Central memory CD8-positive, alpha-beta T cell (primary cell): ENCODE data around the gene DCUN1D2.
"Not testable (repeated sequence)": the region's sequence is repeated elsewhere in the genome, so short reads cannot be mapped to it uniquely, and the experiment has no call there.

ENCODE experiments used
- ATAC-seq: fragments of 150-1000 bp; cut with Tn5 transposase; replicated peaks from 2 replicates; pipeline ENCODE4 v1.10.0; 2022; ENCODE audit warnings: mild to moderate bottlenecking, moderate FRiP score, moderate number of reproducible peaks; ENCODE audit not compliant: poor library complexity, severe bottlenecking; ENCODE audit errors: extremely low read depth
- DNase-seq, 2 donors: peaks; one replicate each; pipeline ENCODE4 v3.0.0; 2021; ENCODE audit warnings: low spot score in 2 of 2
- H3K27ac Mint-ChIP-seq: one replicate; pipeline ENCODE4 v1.8.0; 2022; ENCODE audit warnings: low read depth, mild to moderate bottlenecking, moderate library complexity, mixed read lengths
- H3K27me3 Mint-ChIP-seq: one replicate; pipeline ENCODE4 v1.8.0; 2022; ENCODE audit warnings: mixed read lengths
- H3K36me3 Mint-ChIP-seq: one replicate; pipeline ENCODE4 v1.8.0; 2022; ENCODE audit warnings: mild to moderate bottlenecking, moderate library complexity, mixed read lengths; ENCODE audit not compliant: insufficient read depth
- H3K4me1 Mint-ChIP-seq: one replicate; pipeline ENCODE4 v1.8.0; 2022; ENCODE audit warnings: mixed read lengths
- H3K4me3 Mint-ChIP-seq: one replicate; pipeline ENCODE4 v1.8.0; 2022; ENCODE audit warnings: mild to moderate bottlenecking, moderate library complexity, mixed read lengths
- H3K9me3 Mint-ChIP-seq: one replicate; pipeline ENCODE4 v1.8.0; 2022; ENCODE audit warnings: mixed read lengths

Gene DCUN1D2

DNA sequence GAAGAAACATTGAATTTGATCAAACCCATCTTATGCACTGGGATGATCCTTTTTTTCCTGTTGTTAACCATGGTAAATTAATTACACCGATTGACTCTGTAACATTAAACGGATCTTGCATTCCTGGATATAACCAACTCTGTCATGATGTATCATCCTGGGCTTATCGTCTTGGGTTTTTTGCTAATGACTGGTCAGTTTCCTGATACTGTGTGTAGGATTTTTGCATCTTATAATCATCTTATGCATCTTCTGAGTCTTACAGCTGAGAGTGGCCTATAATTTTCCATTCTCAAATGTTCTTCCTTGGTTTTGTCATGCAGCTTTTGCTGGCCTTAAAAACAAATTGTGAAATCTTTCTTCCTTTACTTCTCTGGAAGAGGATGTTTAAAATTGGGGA is 12.8 kb downstream of the DCUN1D2 start:
- no peak for ATAC-seq
- Mint-ChIP-seq H3K4me1 (no peaks in the 10 kb centered on the region), H3K9me3 (no peaks in the 10 kb centered on the region), H3K4me3 (no peak overlapping the region), H3K36me3 (peaks cover 14% of the 10 kb centered on the region), H3K27me3 (no peaks in the 10 kb centered on the region), H3K27ac (no peak overlapping the region)
- DNase-seq: no peak

DNA sequence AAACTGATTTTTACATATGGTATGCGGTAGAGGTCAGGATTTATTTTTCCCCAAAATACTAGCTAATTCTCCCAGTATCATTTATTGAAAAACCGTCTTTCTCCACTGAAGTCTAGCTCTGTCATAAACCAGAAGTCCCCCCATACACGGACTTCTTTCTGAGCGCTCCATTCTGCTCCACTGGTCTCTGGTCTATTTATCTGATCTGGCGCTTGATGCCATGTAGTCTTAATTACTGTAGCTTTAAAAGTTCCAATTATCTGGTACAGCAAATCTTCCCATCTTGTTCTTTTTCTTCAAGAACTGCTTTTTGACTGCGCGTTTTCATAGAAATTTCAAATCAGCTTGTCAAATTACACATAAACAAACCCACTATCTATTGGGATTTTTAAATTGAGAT is 13.7 kb downstream of the DCUN1D2 start:
- Mint-ChIP-seq H3K4me3 (no peak overlapping the region), H3K27ac (no peak overlapping the region), H3K27me3 (no peaks in the 10 kb centered on the region), H3K36me3 (peaks cover 14% of the 10 kb centered on the region), H3K4me1 (no peaks in the 10 kb centered on the region), H3K9me3 (no peaks in the 10 kb centered on the region)
- no peak for DNase-seq
- ATAC-seq: no peak

- Mint-ChIP-seq H3K27me3 (no peaks in the 10 kb centered on the region), H3K4me3 (no peak overlapping the region), H3K27ac (no peak overlapping the region), H3K4me1 (peaks cover 5% of the 10 kb centered on the region), H3K9me3 (no peaks in the 10 kb centered on the region), H3K36me3 (peaks cover 16% of the 10 kb centered on the region)
- no peak for DNase-seq
- no peak for ATAC-seq
Measured at GRCh38 chr13:113475911-113476310, 14.6 kb downstream of the DCUN1D2 start.

GRCh38 chr13:113475280-113475679 is 15.2 kb downstream of the DCUN1D2 start:
- no peaks in the 10 kb centered on the region for H3K27me3 Mint-ChIP-seq

DNA sequence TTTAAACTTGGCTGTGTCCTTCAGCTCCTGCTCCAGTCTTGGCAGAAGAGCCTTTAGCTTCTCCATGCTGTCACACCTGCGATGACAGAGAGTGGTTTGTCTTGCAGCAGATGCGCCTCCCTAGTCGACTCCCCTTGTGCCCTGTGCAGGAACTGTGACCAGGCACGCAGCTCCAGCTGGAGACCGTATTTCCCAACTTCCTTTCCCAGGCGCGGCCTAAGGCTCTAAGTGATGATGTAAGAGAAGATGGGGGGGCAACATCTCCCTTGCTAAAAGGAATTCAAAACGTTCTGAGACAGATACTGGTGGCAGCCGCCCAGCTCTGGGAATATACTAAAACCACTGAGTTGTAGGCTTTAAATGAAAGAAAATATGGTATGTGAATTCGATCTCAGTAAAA is 16.3 kb downstream of the DCUN1D2 start:
- H3K4me3 Mint-ChIP-seq: no peak overlapping the region
- H3K27ac Mint-ChIP-seq: no peak overlapping the region
- H3K4me1 Mint-ChIP-seq: peaks cover 6% of the 10 kb centered on the region
- H3K36me3 Mint-ChIP-seq: peaks cover 12% of the 10 kb centered on the region
- ATAC-seq (no peak), DNase-seq (no peak)
- H3K9me3 Mint-ChIP-seq: no peaks in the 10 kb centered on the region
- H3K27me3 Mint-ChIP-seq: no peaks in the 10 kb centered on the region

More at GRCh38 chr13:113475280-113475679, 15.2 kb downstream of the DCUN1D2 start:
- ATAC-seq: no peak
- peaks cover 6% of the 10 kb centered on the region for H3K4me1 Mint-ChIP-seq
- H3K36me3 Mint-ChIP-seq: peaks cover 14% of the 10 kb centered on the region
- DNase-seq: no peak
- H3K9me3 Mint-ChIP-seq: no peaks in the 10 kb centered on the region
- H3K4me3 Mint-ChIP-seq: no peak overlapping the region
- H3K27ac Mint-ChIP-seq: no peak overlapping the region

DNA sequence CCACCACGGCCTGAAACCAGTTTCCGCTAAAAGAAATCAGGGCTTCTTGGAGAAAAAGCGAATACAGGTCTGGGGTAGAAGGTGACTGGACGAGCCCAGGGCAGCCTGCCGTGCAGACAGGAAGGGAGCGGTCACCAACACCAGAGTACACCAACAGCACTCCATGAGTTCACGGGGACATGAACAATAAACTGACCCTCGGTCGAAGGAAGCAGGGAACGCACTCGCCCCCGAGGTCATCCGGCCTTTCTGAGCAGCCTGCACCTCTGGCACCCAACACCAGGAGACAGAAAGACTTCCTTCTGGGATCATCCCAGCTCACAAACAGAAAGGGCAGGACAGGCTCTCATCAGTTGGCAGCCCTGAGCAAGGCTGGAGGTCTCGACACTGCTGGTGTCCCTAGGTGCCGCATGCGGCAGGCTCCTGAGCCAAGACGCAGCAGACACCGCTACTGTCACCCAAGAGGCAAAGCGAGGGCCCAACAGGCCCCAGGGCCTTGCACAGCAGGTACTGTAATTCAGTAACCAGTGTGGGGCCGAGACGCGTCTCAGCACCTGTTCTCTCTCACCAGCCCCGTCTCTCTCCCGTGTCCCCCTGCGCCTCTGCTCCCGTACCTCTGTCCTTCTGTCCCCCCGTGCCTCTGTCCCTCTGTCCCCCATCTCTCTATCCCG is 18.0 kb downstream of the DCUN1D2 start:
- Mint-ChIP-seq H3K27ac (no peak overlapping the region), H3K9me3 (no peaks in the 10 kb centered on the region), H3K4me1 (peaks cover 6% of the 10 kb centered on the region), H3K4me3 (no peak overlapping the region), H3K36me3 (peaks cover 17% of the 10 kb centered on the region), H3K27me3 (no peaks in the 10 kb centered on the region)
- ATAC-seq (no peak), DNase-seq (no peak)

DNA sequence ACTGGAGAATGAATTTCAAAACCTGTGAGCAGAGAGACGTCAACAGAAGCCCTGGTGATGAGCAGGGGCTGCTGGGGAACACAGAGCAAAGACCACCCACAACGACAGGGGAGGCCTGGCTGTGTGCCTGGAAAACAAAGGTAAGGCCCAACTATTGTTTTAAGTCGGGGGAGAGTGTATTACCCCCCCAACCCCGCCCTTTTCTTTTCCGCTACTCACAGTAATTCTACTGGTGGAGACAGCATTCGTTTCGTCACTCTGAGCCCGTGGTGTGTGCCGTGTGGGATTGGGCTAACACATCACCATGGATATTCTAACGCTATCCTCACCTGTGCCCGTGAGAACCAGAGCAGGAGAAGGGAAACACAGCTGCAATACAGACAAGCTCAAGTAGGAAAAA is 18.7 kb downstream of the DCUN1D2 start:
- ATAC-seq (no peak), DNase-seq (no peak)
- Mint-ChIP-seq H3K27me3 (no peaks in the 10 kb centered on the region), H3K36me3 (peaks cover 17% of the 10 kb centered on the region), H3K27ac (peak overlapping the region; percentile 53), H3K4me3 (no peak overlapping the region), H3K9me3 (no peaks in the 10 kb centered on the region), H3K4me1 (peaks cover 6% of the 10 kb centered on the region)

GRCh38 chr13:113470635-113471163 is 19.8 kb downstream of the DCUN1D2 start:
- H3K4me1 Mint-ChIP-seq, H3K4me3 Mint-ChIP-seq, ATAC-seq, H3K9me3 Mint-ChIP-seq, DNase-seq, H3K27me3 Mint-ChIP-seq, H3K27ac Mint-ChIP-seq: not testable (repeated sequence)
- H3K36me3 Mint-ChIP-seq: peaks cover 16% of the 10 kb centered on the region

- no peak overlapping the region for H3K27ac Mint-ChIP-seq
- DNase-seq: no peak
- ATAC-seq: no peak
- H3K4me3 Mint-ChIP-seq: no peak overlapping the region
- H3K36me3 Mint-ChIP-seq: peaks cover 16% of the 10 kb centered on the region
- H3K27me3 Mint-ChIP-seq: no peaks in the 10 kb centered on the region
- H3K9me3 Mint-ChIP-seq: no peaks in the 10 kb centered on the region
- peaks cover 11% of the 10 kb centered on the region for H3K4me1 Mint-ChIP-seq
Measured at GRCh38 chr13:113470073-113470472, 20.4 kb downstream of the DCUN1D2 start.

- peaks cover 12% of the 10 kb centered on the region for H3K4me1 Mint-ChIP-seq
- no peak overlapping the region for H3K4me3 Mint-ChIP-seq
- no peak for ATAC-seq
Measured at GRCh38 chr13:113469582-113469981, 20.9 kb downstream of the DCUN1D2 start.

GRCh38 chr13:113468472-113469201 is 21.9 kb downstream of the DCUN1D2 start:
- ATAC-seq: no peak
- Mint-ChIP-seq H3K9me3 (no peaks in the 10 kb centered on the region), H3K4me3 (no peak overlapping the region), H3K27ac (no peak overlapping the region), H3K4me1 (peaks cover 12% of the 10 kb centered on the region), H3K36me3 (peaks cover 14% of the 10 kb centered on the region), H3K27me3 (no peaks in the 10 kb centered on the region)
- no peak for DNase-seq

More at GRCh38 chr13:113469582-113469981, 20.9 kb downstream of the DCUN1D2 start:
- Mint-ChIP-seq H3K27ac (no peak overlapping the region), H3K9me3 (no peaks in the 10 kb centered on the region), H3K27me3 (no peaks in the 10 kb centered on the region), H3K36me3 (peaks cover 16% of the 10 kb centered on the region)
- no peak for DNase-seq

DNA sequence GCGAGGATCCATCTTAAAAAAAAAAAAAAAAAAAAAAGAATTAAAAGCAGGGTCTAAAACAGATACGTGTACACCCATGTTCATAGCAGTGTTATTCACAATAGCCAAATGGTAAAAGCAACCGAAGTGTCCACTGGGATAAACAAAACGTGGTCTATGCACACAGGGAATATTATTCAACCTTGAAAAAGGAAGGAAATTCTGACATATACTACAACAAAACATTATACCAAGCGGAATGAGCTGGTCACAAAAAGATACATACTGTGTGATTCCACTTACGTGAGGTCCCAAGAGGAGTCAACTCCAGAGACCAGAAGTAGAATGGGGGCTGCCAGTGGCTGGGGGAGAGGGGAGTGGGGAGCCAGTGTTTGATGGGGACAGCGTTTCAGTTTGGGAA is 22.5 kb downstream of the DCUN1D2 start:
- ATAC-seq: no peak
- H3K36me3 Mint-ChIP-seq: peaks cover 12% of the 10 kb centered on the region
- peaks cover 12% of the 10 kb centered on the region for H3K4me1 Mint-ChIP-seq
- H3K27ac Mint-ChIP-seq: no peak overlapping the region
- DNase-seq: no peak
- H3K27me3 Mint-ChIP-seq: no peaks in the 10 kb centered on the region
- no peak overlapping the region for H3K4me3 Mint-ChIP-seq
- no peaks in the 10 kb centered on the region for H3K9me3 Mint-ChIP-seq

- H3K4me1 Mint-ChIP-seq: peaks cover 12% of the 10 kb centered on the region
- DNase-seq (no peak), ATAC-seq (no peak)
- H3K27ac Mint-ChIP-seq: no peak overlapping the region
- no peaks in the 10 kb centered on the region for H3K27me3 Mint-ChIP-seq
- peaks cover 13% of the 10 kb centered on the region for H3K36me3 Mint-ChIP-seq
- H3K4me3 Mint-ChIP-seq: no peak overlapping the region
- no peaks in the 10 kb centered on the region for H3K9me3 Mint-ChIP-seq
Measured at GRCh38 chr13:113466383-113466782, 24.1 kb downstream of the DCUN1D2 start.
